Smooth muscle cell (in vitro differentiated cells): Measurements from ENCODE around the gene SCAMP5. TPM values are rescaled to one million over a fixed set of nuclear protein-coding genes. Genes with fewer than 3 reads are reported as not detected.

ENCODE experiments used
- DNase-seq: peaks from one replicate; lab custom pipeline; 2025; ENCODE audit not compliant: unreplicated experiment; lab: John Stamatoyannopoulos, UW
- H2AFZ ChIP-seq: fragments of 200-600 bp; sonication (generic); 2 replicates; pipeline ENCODE4 v1.6.0; 2016; ENCODE audit warnings: antibody characterized with exemption, low read depth, mild to moderate bottlenecking
- H3F3A ChIP-seq: fragments of 200-600 bp; sonication (generic); 2 replicates; pipeline ENCODE4 v1.6.0; 2017; ENCODE audit warnings: antibody characterized with exemption, low read depth
- H3K27ac ChIP-seq: fragments of 200-600 bp; sonication (generic); 2 replicates; pipeline ENCODE4 v1.5.1; 2016; ENCODE audit warnings: low read depth, mild to moderate bottlenecking
- H3K27me3 ChIP-seq: fragments of 200-600 bp; sonication (generic); 2 replicates; pipeline ENCODE4 v1.6.1; 2016; ENCODE audit warnings: low read depth, mild to moderate bottlenecking
- H3K36me3 ChIP-seq: fragments of 200-600 bp; sonication (generic); 2 replicates; pipeline ENCODE4 v1.5.1; 2016; ENCODE audit warnings: low read depth
- H3K4me1 ChIP-seq: fragments of 200-600 bp; sonication (generic); 2 replicates; pipeline ENCODE4 v1.5.1; 2016; ENCODE audit warnings: low read depth
- H3K4me2 ChIP-seq: fragments of 200-600 bp; sonication (generic); 2 replicates; pipeline ENCODE4 v1.6.0; 2016; ENCODE audit warnings: mild to moderate bottlenecking
- H3K4me3 ChIP-seq: fragments of 200-600 bp; sonication (generic); 2 replicates; pipeline ENCODE4 v1.5.1; 2016; ENCODE audit warnings: mild to moderate bottlenecking
- H3K79me2 ChIP-seq: fragments of 200-600 bp; sonication (generic); 2 replicates; pipeline ENCODE4 v1.6.0; 2016; ENCODE audit warnings: low read depth, mild to moderate bottlenecking
- H3K9ac ChIP-seq: fragments of 200-600 bp; sonication (generic); 2 replicates; pipeline ENCODE4 v1.6.0; 2016; ENCODE audit warnings: low read depth
- H3K9me3 ChIP-seq: fragments of 200-600 bp; sonication (generic); replicated peaks from 2 replicates; pipeline ENCODE4 v1.5.1; 2016; ENCODE audit warnings: low read depth
- H4K20me1 ChIP-seq: fragments of 200-600 bp; sonication (generic); 2 replicates; pipeline ENCODE4 v1.6.0; 2016; ENCODE audit warnings: low read depth
- CTCF ChIP-seq: fragments of 200-600 bp; sonication (generic); IDR thresholded peaks from 2 replicates; pipeline ENCODE4 v1.5.1; 2017; ENCODE audit warnings: borderline replicate concordance, mild to moderate bottlenecking, antibody characterized with exemption; ENCODE audit not compliant: insufficient read depth, poor library complexity, severe bottlenecking
- WGBS: methylation state at CpG from one replicate; pipeline ENCODE4 v1.1.7; 2016; ENCODE audit warnings: low lambda C conversion rate; 5-methylcytosine and 5-hydroxymethylcytosine counted together
- polyA plus RNA-seq: library from polyadenylated mRNA; unstranded; fragments of >200 nt; fragmentation: Nextera tagmentation; extraction: Ambion mirVana; gene quantifications from 2 replicates; pipeline ENCODE4 v1.2.1, GENCODE V29; 2016
- total RNA-seq: library from RNA; depleted of rRNA; stranded (reverse); fragments of >200 nt; gene quantifications from 2 replicates; pipeline ENCODE4 v1.2.3, GENCODE V29; 2014

Gene SCAMP5
- total and polyA plus RNA-seq, 2 experiments from 2014 or later: 6.6 to 18.1 TPM

GRCh38 chr15:75019916-75020315 lies 24.6 kb downstream of the SCAMP5 start:
- H4K20me1 ChIP-seq: no peaks in the 10 kb centered on the region
- H2AFZ ChIP-seq: no peak overlapping the region
- 88% methylated on average over 3 of the region's 3 CpGs for WGBS
- no peaks in the 10 kb centered on the region for H3K36me3 ChIP-seq
- H3K9me3 ChIP-seq: no peaks in the 10 kb centered on the region
- no peak overlapping the region for H3K9ac ChIP-seq
- H3K27ac ChIP-seq: no peak overlapping the region
- H3K4me1 ChIP-seq: no peaks in the 10 kb centered on the region
- no peaks in the 10 kb centered on the region for H3K27me3 ChIP-seq
- H3K79me2 ChIP-seq: peaks cover 10% of the 10 kb centered on the region
- no peaks in the 10 kb centered on the region for H3F3A ChIP-seq
- no peak for DNase-seq
- H3K4me2 ChIP-seq: no peak overlapping the region
- H3K4me3 ChIP-seq: no peak overlapping the region
- TF ChIP-seq CTCF: no peak

- no peak for DNase-seq
- no peaks in the 10 kb centered on the region for H3K27me3 ChIP-seq
- H3F3A ChIP-seq: no peaks in the 10 kb centered on the region
- no peak for TF ChIP-seq CTCF
- H3K36me3 ChIP-seq: no peaks in the 10 kb centered on the region
- no peaks in the 10 kb centered on the region for H3K4me1 ChIP-seq
- WGBS: 89% methylated on average over 8 of the region's 8 CpGs
- H3K79me2 ChIP-seq: peaks cover 13% of the 10 kb centered on the region
- H3K27ac ChIP-seq: no peak overlapping the region
- H3K9me3 ChIP-seq: no peaks in the 10 kb centered on the region
- H3K4me3 ChIP-seq: no peak overlapping the region
- no peaks in the 10 kb centered on the region for H4K20me1 ChIP-seq
- no peak overlapping the region for H2AFZ ChIP-seq
- no peak overlapping the region for H3K4me2 ChIP-seq
- no peak overlapping the region for H3K9ac ChIP-seq
Observed at GRCh38 chr15:75021341-75021740, 26.0 kb downstream of the SCAMP5 start.

- no peaks in the 10 kb centered on the region for H3K27me3 ChIP-seq
- DNase-seq: no peak
- H4K20me1 ChIP-seq: no peaks in the 10 kb centered on the region
- no peak overlapping the region for H3K4me2 ChIP-seq
- H3K27ac ChIP-seq: no peak overlapping the region
- no peak overlapping the region for H3K4me3 ChIP-seq
- H3K4me1 ChIP-seq: no peaks in the 10 kb centered on the region
- H2AFZ ChIP-seq: no peak overlapping the region
- H3K9ac ChIP-seq: no peak overlapping the region
- no peaks in the 10 kb centered on the region for H3K36me3 ChIP-seq
- H3K79me2 ChIP-seq: peaks cover 13% of the 10 kb centered on the region
- no peak for TF ChIP-seq CTCF
- 98% methylated on average over 2 of the region's 2 CpGs for WGBS
- no peaks in the 10 kb centered on the region for H3F3A ChIP-seq
- no peaks in the 10 kb centered on the region for H3K9me3 ChIP-seq
Observed at GRCh38 chr15:75022783-75023180, 27.4 kb downstream of the SCAMP5 start.

- peak within 1 kb of the TSS; percentile 1 for H3K27ac ChIP-seq
- peak within 1 kb of the TSS; percentile 85 for H2AFZ ChIP-seq
- peak; percentile 82 for DNase-seq
- H3K79me2 ChIP-seq: peaks cover 13% of the 10 kb centered on the region
- H3K4me3 ChIP-seq: peak within 1 kb of the TSS; percentile 62
- WGBS: 7% methylated on average over 36 of the region's 40 CpGs
- H3K9me3 ChIP-seq: no peaks in the 10 kb centered on the region
- no peak for TF ChIP-seq CTCF
- H4K20me1 ChIP-seq: no peaks in the 10 kb centered on the region
- H3K27me3 ChIP-seq: no peaks in the 10 kb centered on the region
- peak within 1 kb of the TSS; percentile 83 for H3K4me2 ChIP-seq
- no peaks in the 10 kb centered on the region for H3K4me1 ChIP-seq
- peak within 1 kb of the TSS; percentile 91 for H3K9ac ChIP-seq
- H3K36me3 ChIP-seq: no peaks in the 10 kb centered on the region
- H3F3A ChIP-seq: no peaks in the 10 kb centered on the region
Observed at GRCh38 chr15:75023181-75023871, 28.0 kb downstream of the SCAMP5 start, which contains the start of gene PPCDC. Gene PPCDC (plus strand): TSS chr15:75023590. CDS start chr15:75028319, 4,729 bp downstream.
